ENCODE data around the gene OR51E1.

GRCh38 chr11:4607096-4607495 lies 36.7 kb upstream of the OR51E1 start:
- TF ChIP-seq ZNF207 (IDR thresholded peaks at IDR 0.05; ENCODE audit: borderline replicate concordance) (no peak), TBL1XR1 (IDR thresholded peaks at IDR 0.05; ENCODE audit: low read depth, low read length) (no peak), MEF2A (IDR thresholded peaks at IDR 0.05; ENCODE audit: insufficient read depth, low read depth, low read length) (no peak), ATF2 (IDR thresholded peaks at IDR 0.05; ENCODE audit: low read length) (no peak), EZH2 (IDR thresholded peaks at IDR 0.05; ENCODE audit: borderline replicate concordance, control insufficient read depth, low read depth, low read length) (no peak), MAX (IDR thresholded peaks at IDR 0.05; ENCODE audit: low read depth, low read length) (no peak), CTCF (IDR thresholded peaks at IDR 0.05 in 2 of 3, conservative IDR thresholded peaks at IDR 0.05 in 1 of 3; ENCODE audit: control insufficient read depth in 2 of 3, extremely low read depth in 1 of 3, insufficient read depth in 1 of 3, low read depth in 3 of 3, low read length in 3 of 3) (no peak), TAF1 (IDR thresholded peaks at IDR 0.05; ENCODE audit: borderline replicate concordance, low read depth, low read length) (no peak)
